HepG2 (cell line): ENCODE measurements around the gene RPL41. TPM values are rescaled to one million over a fixed set of nuclear protein-coding genes. Genes with fewer than 3 reads are reported as not detected.

Source experiments
- DNMT3B ChIP-seq: conservative IDR thresholded peaks from 2 replicates; pipeline ENCODE4 v1.6.1; 2016; ENCODE audit warnings: missing biosample characterization, control low read depth
- HNF4A ChIP-seq: sonication (generic); formaldehyde crosslinking; IDR thresholded peaks from 2 replicates; pipeline ENCODE4 v1.4.0; 2020; ENCODE audit warnings: missing genetic modification reagents
- HOXD1 ChIP-seq: sonication (generic); formaldehyde crosslinking; IDR thresholded peaks from 2 replicates; pipeline ENCODE4 v1.5.0; 2020; ENCODE audit warnings: missing genetic modification reagents
- KAT7 ChIP-seq: IDR thresholded peaks from 2 replicates; pipeline ENCODE4 v1.6.1; 2018; ENCODE audit warnings: borderline replicate concordance, missing compliant biosample characterization
- POGZ ChIP-seq: sonication (generic); formaldehyde crosslinking; IDR thresholded peaks from 2 replicates; pipeline ENCODE4 v1.4.0; 2020; ENCODE audit warnings: mild to moderate bottlenecking, missing genetic modification reagents
- SSRP1 ChIP-seq: IDR thresholded peaks from 2 replicates; pipeline ENCODE4 v1.6.1; 2016; ENCODE audit warnings: control low read depth
- ZFP41 ChIP-seq: sonication (generic); formaldehyde crosslinking; IDR thresholded peaks from 2 replicates; pipeline ENCODE4 v1.4.0; 2020; ENCODE audit warnings: mild to moderate bottlenecking, missing genetic modification reagents, borderline replicate concordance
- ZNF292 ChIP-seq: sonication (generic); formaldehyde crosslinking; IDR thresholded peaks from 2 replicates; pipeline ENCODE4 v1.8.1; 2022; ENCODE audit warnings: mild to moderate bottlenecking, low read depth, missing genetic modification reagents, borderline replicate concordance
- ZNF431 ChIP-seq: sonication (generic); formaldehyde crosslinking; IDR thresholded peaks from 2 replicates; pipeline ENCODE4 v1.9.0; 2022; ENCODE audit warnings: missing genetic modification reagents, low read depth, mild to moderate bottlenecking, borderline replicate concordance
- polyA plus RNA-seq, 8 experiments: library from polyadenylated mRNA; depleted of rRNA in 3 of 8; stranded (reverse) in 7 of 8; unstranded in 1 of 8; fragments of >200 nt; fragmentation: Illumina TruSeq in 4 of 8; extraction: Trizol in 4 of 8; gene quantifications; 2 replicates each; pipeline versions ENCODE4 v1.2.1 to v1.2.3, GENCODE V29; 2011 to 2016; ENCODE audit warnings: low read depth in 4 of 8, missing spikeins in 1 of 8, mixed read lengths in 1 of 8; ENCODE audit not compliant: insufficient read depth in 1 of 8
- total RNA-seq, 5 experiments: library from RNA; depleted of rRNA; stranded (reverse); fragments of >200 nt; fragmentation: Illumina TruSeq; extraction: Trizol; gene quantifications; 2 replicates each; pipeline ENCODE4 v1.2.3, GENCODE V29; 2016; ENCODE audit warnings: low read depth in 1 of 5
- TF ChIP-seq, protein P1 (sequence below): sonication (generic); formaldehyde crosslinking; IDR thresholded peaks from 2 replicates; pipeline ENCODE4 v1.8.1; 2023; ENCODE audit warnings: mild to moderate bottlenecking, missing genetic modification reagents, borderline replicate concordance
- TF ChIP-seq, protein P2 (sequence below): sonication (generic); formaldehyde crosslinking; IDR thresholded peaks from 2 replicates; pipeline ENCODE4 v1.9.0; 2021; ENCODE audit warnings: missing genetic modification reagents, borderline replicate concordance
- TF ChIP-seq, protein P3 (sequence below): sonication (generic); formaldehyde crosslinking; IDR thresholded peaks from 2 replicates; pipeline ENCODE4 v1.4.0; 2020; ENCODE audit warnings: missing genetic modification reagents, mild to moderate bottlenecking, borderline replicate concordance
- TF ChIP-seq, protein P4 (sequence below): sonication (generic); formaldehyde crosslinking; IDR thresholded peaks from 2 replicates; pipeline ENCODE4 v1.5.0; 2020; ENCODE audit warnings: mild to moderate bottlenecking, missing genetic modification reagents, borderline replicate concordance
- TF ChIP-seq, protein P5 (sequence below): sonication (generic); formaldehyde crosslinking; IDR thresholded peaks from 2 replicates; pipeline ENCODE4 v1.5.0; 2020; ENCODE audit warnings: mild to moderate bottlenecking, missing genetic modification reagents
- TF ChIP-seq, protein P6 (sequence below): sonication (generic); formaldehyde crosslinking; IDR thresholded peaks from 2 replicates; pipeline ENCODE4 v1.5.1; 2020; ENCODE audit warnings: mild to moderate bottlenecking, missing genetic modification reagents
- TF ChIP-seq, protein P7 (sequence below): sonication (generic); formaldehyde crosslinking; IDR thresholded peaks from 2 replicates; pipeline ENCODE4 v1.5.0; 2020; ENCODE audit warnings: missing genetic modification reagents

RPL41 gene
- total and polyA plus RNA-seq, 2 of the 13 experiments (the other 11 are each of a cell fraction or from before 2014, with no cell fraction given) = 4,012 to 7,670 TPM

DNA sequence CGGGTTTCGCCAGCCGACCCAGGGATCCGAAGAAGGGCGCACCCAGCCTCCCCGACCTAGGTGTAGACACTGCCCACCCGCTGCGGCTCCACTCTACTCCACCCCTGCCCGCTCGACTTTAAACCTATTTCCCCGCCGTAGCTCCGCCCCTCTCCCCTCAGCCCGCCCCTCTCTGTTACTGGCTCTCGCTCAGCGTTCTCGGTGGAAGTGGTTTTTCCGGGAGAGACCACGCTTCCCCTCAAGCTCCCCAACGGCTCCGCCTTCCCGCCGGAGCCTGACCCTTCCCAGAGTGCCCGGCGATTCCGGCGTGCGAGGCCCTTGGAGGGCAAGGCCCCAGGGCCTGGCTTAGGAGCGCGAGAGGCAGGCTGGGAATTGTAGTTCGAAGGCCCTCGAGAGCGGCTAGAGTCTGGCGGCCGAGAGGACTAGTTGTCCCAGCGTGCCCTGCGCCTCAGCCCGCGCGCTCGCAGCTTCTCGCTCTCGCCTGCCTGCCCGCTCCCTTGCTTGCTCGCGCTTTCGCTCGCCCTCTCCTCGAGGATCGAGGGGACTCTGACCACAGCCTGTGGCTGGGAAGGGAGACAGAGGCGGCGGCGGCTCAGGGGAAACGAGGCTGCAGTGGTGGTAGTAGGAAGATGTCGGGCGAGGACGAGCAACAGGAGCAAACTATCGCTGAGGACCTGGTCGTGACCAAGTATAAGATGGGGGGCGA lies 12.2 kb upstream of the RPL41 start, which contains the start of gene PA2G4 (continued):
- TF ChIP-seq, protein P1, sequence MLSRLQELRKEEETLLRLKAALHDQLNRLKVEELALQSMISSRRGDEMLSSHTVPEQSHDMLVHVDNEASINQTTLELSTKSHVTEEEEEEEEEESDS (CRISPR knock-in tag) = peak; percentile 81
- peak; percentile 45; the same call in 1 of the 2 replicates for TF ChIP-seq ZNF292 (CRISPR knock-in tag)
- TF ChIP-seq, protein P2, sequence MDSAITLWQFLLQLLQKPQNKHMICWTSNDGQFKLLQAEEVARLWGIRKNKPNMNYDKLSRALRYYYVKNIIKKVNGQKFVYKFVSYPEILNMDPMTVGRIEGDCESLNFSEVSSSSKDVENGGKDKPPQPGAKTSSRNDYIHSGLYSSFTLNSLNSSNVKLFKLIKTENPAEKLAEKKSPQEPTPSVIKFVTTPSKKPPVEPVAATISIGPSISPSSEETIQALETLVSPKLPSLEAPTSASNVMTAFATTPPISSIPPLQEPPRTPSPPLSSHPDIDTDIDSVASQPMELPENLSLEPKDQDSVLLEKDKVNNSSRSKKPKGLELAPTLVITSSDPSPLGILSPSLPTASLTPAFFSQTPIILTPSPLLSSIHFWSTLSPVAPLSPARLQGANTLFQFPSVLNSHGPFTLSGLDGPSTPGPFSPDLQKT (CRISPR knock-in tag) = peak; percentile 61; the same call in 1 of the 2 replicates
- TF ChIP-seq DNMT3B (CRISPR knock-in tag) = no peak
- TF ChIP-seq, protein P3, sequence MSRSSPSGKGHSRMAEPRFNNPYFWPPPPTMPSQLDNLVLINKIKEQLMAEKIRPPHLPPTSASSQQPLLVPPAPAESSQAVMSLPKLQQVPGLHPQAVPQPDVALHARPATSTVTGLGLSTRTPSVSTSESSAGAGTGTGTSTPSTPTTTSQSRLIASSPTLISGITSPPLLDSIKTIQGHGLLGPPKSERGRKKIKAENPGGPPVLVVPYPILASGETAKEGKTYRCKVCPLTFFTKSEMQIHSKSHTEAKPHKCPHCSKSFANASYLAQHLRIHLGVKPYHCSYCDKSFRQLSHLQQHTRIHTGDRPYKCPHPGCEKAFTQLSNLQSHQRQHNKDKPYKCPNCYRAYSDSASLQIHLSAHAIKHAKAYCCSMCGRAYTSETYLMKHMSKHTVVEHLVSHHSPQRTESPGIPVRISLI (CRISPR knock-in tag) = no peak
- 0 out of 2 replicates have a peak, but pooled peaks have one; percentile 49 for TF ChIP-seq POGZ
- TF ChIP-seq, protein P4, sequence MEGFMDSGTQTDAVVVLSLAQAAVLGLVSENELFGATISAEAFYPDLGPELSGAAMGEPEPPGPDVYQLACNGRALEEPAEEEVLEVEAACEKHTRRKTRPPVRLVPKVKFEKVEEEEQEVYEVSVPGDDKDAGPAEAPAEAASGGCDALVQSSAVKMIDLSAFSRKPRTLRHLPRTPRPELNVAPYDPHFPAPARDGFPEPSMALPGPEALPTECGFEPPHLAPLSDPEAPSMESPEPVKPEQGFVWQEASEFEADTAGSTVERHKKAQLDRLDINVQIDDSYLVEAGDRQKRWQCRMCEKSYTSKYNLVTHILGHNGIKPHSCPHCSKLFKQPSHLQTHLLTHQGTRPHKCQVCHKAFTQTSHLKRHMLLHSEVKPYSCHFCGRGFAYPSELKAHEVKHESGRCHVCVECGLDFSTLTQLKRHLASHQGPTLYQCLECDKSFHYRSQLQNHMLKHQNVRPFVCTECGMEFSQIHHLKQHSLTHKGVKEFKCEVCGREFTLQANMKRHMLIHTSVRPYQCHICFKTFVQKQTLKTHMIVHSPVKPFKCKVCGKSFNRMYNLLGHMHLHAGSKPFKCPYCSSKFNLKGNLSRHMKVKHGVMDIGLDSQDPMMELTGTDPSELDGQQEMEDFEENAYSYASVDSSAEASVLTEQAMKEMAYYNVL (CRISPR knock-in tag) = no peak; the same call in 1 of the 2 replicates
- no peak; the same call in none of the 2 replicates for TF ChIP-seq SSRP1 (CRISPR knock-in tag)
- TF ChIP-seq, protein P5, sequence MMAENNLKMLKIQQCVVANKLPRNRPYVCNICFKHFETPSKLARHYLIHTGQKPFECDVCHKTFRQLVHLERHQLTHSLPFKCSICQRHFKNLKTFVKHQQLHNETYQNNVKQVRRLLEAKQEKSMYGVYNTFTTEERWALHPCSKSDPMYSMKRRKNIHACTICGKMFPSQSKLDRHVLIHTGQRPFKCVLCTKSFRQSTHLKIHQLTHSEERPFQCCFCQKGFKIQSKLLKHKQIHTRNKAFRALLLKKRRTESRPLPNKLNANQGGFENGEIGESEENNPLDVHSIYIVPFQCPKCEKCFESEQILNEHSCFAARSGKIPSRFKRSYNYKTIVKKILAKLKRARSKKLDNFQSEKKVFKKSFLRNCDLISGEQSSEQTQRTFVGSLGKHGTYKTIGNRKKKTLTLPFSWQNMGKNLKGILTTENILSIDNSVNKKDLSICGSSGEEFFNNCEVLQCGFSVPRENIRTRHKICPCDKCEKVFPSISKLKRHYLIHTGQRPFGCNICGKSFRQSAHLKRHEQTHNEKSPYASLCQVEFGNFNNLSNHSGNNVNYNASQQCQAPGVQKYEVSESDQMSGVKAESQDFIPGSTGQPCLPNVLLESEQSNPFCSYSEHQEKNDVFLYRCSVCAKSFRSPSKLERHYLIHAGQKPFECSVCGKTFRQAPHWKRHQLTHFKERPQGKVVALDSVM (CRISPR knock-in tag) = 0 out of 2 replicates have a peak, but pooled peaks have one; percentile 12
- TF ChIP-seq, protein P6, sequence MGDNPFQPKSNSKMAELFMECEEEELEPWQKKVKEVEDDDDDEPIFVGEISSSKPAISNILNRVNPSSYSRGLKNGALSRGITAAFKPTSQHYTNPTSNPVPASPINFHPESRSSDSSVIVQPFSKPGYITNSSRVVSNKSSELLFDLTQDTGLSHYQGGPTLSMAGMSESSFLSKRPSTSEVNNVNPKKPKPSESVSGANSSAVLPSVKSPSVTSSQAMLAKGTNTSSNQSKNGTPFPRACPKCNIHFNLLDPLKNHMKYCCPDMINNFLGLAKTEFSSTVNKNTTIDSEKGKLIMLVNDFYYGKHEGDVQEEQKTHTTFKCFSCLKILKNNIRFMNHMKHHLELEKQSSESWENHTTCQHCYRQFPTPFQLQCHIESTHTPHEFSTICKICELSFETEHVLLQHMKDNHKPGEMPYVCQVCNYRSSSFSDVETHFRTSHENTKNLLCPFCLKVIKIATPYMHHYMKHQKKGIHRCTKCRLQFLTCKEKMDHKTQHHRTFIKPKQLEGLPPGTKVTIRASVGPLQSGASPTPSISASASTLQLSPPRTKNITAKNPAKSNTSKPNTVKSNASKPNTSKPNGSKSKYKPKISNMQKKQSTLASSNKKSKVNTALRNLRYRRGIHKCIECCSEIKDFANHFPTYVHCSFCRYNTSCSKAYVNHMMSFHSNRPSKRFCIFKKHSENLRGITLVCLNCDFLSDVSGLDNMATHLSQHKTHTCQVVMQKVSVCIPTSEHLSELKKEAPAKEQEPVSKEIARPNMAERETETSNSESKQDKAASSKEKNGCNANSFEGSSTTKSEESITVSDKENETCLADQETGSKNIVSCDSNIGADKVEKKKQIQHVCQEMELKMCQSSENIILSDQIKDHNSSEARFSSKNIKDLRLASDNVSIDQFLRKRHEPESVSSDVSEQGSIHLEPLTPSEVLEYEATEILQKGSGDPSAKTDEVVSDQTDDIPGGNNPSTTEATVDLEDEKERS (CRISPR knock-in tag) = peak; percentile 85
- TF ChIP-seq ZFP41 (CRISPR knock-in tag) = no peak; the same call in 1 of the 2 replicates
- peak; percentile 54; the same call in 1 of the 2 replicates for TF ChIP-seq HOXD1 (CRISPR knock-in tag)
- TF ChIP-seq HNF4A (CRISPR knock-in tag) = no peak; the same call in 1 of the 2 replicates
- TF ChIP-seq, protein P7, sequence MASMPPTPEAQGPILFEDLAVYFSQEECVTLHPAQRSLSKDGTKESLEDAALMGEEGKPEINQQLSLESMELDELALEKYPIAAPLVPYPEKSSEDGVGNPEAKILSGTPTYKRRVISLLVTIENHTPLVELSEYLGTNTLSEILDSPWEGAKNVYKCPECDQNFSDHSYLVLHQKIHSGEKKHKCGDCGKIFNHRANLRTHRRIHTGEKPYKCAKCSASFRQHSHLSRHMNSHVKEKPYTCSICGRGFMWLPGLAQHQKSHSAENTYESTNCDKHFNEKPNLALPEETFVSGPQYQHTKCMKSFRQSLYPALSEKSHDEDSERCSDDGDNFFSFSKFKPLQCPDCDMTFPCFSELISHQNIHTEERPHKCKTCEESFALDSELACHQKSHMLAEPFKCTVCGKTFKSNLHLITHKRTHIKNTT (CRISPR knock-in tag) = 0 out of 2 replicates have a peak, but pooled peaks have one; percentile 30
- TF ChIP-seq KAT7 (CRISPR knock-in tag) = peak; percentile 85; the same call in 1 of the 2 replicates
- TF ChIP-seq ZNF431 (CRISPR knock-in tag) = no peak; the same call in 1 of the 2 replicates
